AG04450 (cell line): ENCODE measurements around the gene SPIN2B. TPM values are rescaled to one million over a fixed set of nuclear protein-coding genes. Genes with fewer than 3 reads are reported as not detected.
"Not testable (repeated sequence)": the region's sequence is repeated elsewhere in the genome, so short reads cannot be mapped to it uniquely, and the experiment has no call there.

ENCODE experiments used
- CTCF ChIA-PET: fragments of 300-600, 350-600 bp; formaldehyde crosslinking; extraction: SDS; loops from one replicate; lab custom pipeline; 2022; ENCODE audit warnings: antibody characterized with exemption, inconsistent platforms; lab: Charles Lee
- POLR2A ChIA-PET: fragments of 350-600 bp; formaldehyde crosslinking; extraction: SDS; loops from one replicate; lab custom pipeline; 2021; ENCODE audit warnings: antibody characterized with exemption, inconsistent platforms; lab: Yijun Ruan, JAX
- DNase-seq: peaks from one replicate; pipeline ENCODE4 v3.0.0-alpha.2; 2011; ENCODE audit warnings: low read depth, low spot score
- H3K27ac ChIP-seq: one replicate; pipeline ENCODE4 v1.5.1; 2012; ENCODE audit warnings: low read depth, low read length, control low read depth
- H3K27me3 ChIP-seq: one replicate; pipeline ENCODE4 v1.6.0; 2012; ENCODE audit warnings: low read length; ENCODE audit not compliant: control insufficient read depth, insufficient read depth
- H3K4me3 ChIP-seq: 2 replicates; pipeline ENCODE4 v1.5.1; 2011; ENCODE audit warnings: mild to moderate bottlenecking, low read depth, low read length, control low read depth
- H3K9me3 ChIP-seq: 2 replicates; pipeline ENCODE4 v1.5.1; 2012; ENCODE audit warnings: low read length; ENCODE audit not compliant: control insufficient read depth, insufficient read depth
- polyA plus RNA-seq: library from polyadenylated mRNA; depleted of rRNA; stranded (reverse); fragments of >200 nt; gene quantifications from 2 replicates; pipeline ENCODE4 v1.2.3, GENCODE V29; 2011
- TF ChIP-seq, protein P1 (sequence below): IDR thresholded peaks from 2 replicates; pipeline ENCODE4 v1.5.1; 2011; ENCODE audit warnings: low read depth, low read length, control low read depth, inconsistent platforms

Gene SPIN2B
- polyA plus RNA-seq, 1 experiment, result 11.0 TPM

DNA sequence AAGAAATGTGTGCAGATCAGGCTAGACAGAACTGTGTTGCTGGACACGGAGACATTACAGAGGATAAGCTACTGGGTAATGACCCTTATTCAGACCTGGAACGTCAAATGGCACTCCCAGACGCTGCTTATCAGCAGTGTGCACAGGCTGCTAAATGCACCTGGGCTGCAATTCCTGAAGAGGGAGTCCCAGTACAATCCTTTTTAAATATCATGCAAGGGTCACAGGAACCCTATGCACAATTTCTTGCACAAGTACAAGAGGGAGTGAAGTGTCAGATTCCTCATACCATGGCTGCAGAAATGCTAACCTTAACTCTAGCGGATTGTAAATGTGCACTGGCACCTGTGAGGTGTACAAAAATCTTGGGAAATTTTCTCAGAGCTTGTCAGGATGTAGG lies 16.9 kb downstream of the SPIN2B start:
- H3K9me3 ChIP-seq, result no peaks in the 10 kb centered on the region
- TF ChIP-seq, protein P1, sequence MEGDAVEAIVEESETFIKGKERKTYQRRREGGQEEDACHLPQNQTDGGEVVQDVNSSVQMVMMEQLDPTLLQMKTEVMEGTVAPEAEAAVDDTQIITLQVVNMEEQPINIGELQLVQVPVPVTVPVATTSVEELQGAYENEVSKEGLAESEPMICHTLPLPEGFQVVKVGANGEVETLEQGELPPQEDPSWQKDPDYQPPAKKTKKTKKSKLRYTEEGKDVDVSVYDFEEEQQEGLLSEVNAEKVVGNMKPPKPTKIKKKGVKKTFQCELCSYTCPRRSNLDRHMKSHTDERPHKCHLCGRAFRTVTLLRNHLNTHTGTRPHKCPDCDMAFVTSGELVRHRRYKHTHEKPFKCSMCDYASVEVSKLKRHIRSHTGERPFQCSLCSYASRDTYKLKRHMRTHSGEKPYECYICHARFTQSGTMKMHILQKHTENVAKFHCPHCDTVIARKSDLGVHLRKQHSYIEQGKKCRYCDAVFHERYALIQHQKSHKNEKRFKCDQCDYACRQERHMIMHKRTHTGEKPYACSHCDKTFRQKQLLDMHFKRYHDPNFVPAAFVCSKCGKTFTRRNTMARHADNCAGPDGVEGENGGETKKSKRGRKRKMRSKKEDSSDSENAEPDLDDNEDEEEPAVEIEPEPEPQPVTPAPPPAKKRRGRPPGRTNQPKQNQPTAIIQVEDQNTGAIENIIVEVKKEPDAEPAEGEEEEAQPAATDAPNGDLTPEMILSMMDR, result no peak
- H3K27me3 ChIP-seq, result no peaks in the 10 kb centered on the region
- ChIA-PET POLR2A (no interaction called here), CTCF (no interaction called here)
- H3K4me3 ChIP-seq, result no peak overlapping the region
- DNase-seq, result no peak
- no peak overlapping the region for H3K27ac ChIP-seq

DNA sequence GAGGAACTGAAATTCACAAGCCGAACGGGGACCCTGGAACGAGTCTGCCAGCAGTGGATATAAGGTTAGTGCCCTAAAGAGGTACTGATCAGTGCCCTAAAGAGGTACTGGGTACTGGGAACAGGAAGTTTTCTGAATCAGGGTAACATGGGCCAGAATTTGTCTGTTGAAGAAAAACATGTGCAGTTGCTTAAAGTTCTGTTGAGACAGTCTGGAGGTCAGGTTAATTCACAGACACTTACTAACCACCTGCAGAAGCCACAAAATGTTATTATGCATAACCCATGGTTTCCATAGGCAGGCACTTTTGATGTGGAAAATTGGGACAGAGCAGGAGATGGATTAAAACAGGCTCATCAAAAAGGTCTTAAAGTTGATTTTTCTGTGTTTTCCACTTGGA lies 17.9 kb downstream of the SPIN2B start:
- Histone ChIP-seq H3K9me3 (no peaks in the 10 kb centered on the region), H3K4me3 (no peak overlapping the region), H3K27me3 (no peaks in the 10 kb centered on the region), H3K27ac (no peak overlapping the region)
- CTCF ChIA-PET, result no interaction called here
- TF ChIP-seq, protein P1, result no peak
- POLR2A ChIA-PET, result no interaction called here
- no peak for DNase-seq

DNA sequence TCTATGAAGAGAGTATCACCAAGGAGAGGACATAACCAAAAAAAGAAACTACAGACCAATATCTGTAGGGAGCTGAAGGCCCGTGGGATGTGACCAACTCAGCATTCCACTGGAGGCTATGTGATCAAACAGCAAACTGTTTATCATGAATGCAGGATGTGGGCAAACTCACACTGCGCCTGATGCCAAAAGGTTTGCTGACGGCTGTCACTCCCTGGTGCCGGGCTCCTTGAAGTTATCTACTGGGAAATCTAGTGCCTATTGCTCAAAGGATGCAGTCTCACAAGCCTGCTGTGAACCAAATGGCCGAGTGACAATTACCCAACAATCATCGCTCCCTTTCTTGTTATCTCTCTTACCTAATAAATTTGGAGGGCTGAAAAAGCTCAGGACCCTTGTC lies 18.4 kb downstream of the SPIN2B start:
- H3K9me3 ChIP-seq, H3K4me3 ChIP-seq, H3K27ac ChIP-seq, H3K27me3 ChIP-seq, CTCF ChIA-PET, DNase-seq, POLR2A ChIA-PET: not testable (repeated sequence)

DNA sequence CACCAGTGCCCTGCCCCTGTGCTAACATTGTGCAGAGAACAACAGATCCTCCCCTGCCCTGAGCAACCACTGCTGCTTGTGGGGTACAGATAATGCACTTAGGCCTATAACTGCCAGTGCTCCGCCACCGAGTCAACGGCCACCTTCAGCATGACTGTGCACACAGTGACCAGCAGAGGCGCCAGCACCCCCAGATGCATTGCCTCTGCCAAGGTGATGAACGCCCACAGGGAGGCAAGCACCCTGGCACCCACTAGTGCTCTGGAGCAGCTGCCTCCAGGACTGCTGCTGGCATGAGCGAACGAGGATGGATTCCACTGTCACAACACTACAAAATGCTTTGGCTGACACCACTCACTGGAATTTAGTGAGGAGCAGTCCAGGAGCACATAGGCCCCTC lies 38.2 kb downstream of the SPIN2B start:
- H3K27ac ChIP-seq, result no peak overlapping the region
- TF ChIP-seq, protein P1, result no peak
- DNase-seq, result no peak
- CTCF ChIA-PET, result no interaction called here
- no peaks in the 10 kb centered on the region for H3K9me3 ChIP-seq
- no peaks in the 10 kb centered on the region for H3K27me3 ChIP-seq
- POLR2A ChIA-PET, result no interaction called here
- no peak overlapping the region for H3K4me3 ChIP-seq

DNA sequence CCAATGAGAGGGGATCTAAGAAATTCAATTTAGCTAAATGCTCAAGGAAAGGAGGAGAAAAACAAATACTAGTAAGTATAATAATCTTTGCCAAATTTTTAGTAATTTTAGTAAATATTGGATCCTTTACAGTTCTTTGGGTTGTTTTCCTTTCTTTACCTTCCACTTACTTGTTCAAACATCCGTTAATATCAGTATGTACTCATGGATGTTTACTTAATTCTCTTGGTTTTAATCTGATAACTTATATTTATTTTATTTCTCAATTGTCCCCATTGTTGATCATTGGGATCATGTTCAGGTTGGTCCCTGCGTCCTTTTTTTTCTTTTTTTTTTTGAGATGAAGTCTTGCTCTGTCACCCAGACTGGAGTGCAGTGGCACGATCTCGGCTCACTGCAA lies 46.9 kb downstream of the SPIN2B start:
- no peak overlapping the region for H3K27ac ChIP-seq
- no peaks in the 10 kb centered on the region for H3K27me3 ChIP-seq
- no peak for DNase-seq
- ChIA-PET POLR2A (no interaction called here), CTCF (no interaction called here)
- no peaks in the 10 kb centered on the region for H3K9me3 ChIP-seq
- no peak overlapping the region for H3K4me3 ChIP-seq
- TF ChIP-seq, protein P1, result no peak
